HCT116 (cell line): ENCODE results near the gene COX6B2. TPM values are rescaled to one million over a fixed set of nuclear protein-coding genes. Genes with fewer than 3 reads are reported as not detected.

ENCODE experiments used
- ATAC-seq: fragments of 200-7000 bp; cut with Tn5 transposase; 2 replicates; pipeline ENCODE4 v1.9.1; 2020; ENCODE audit warnings: mild to moderate bottlenecking, moderate library complexity
- BruUV-seq: library from RNA; stranded (reverse); fragments of 400-500 nt; replicated peaks from 2 replicates; lab custom pipeline; 2021; lab: Mats Ljungman, UMichigan
- CTCF ChIA-PET: fragments of 300-600 bp; sonication (Branson Sonifier 250); formaldehyde crosslinking; loops from one replicate; lab custom pipeline; 2021; ENCODE audit warnings: antibody characterized with exemption; lab: Charles Lee
- POLR2A ChIA-PET: fragments of 300-600, 350-600 bp; sonication (Branson Sonifier 250); formaldehyde crosslinking; loops from one replicate; lab custom pipeline; 2021; ENCODE audit warnings: antibody characterized with exemption; lab: Charles Lee
- RAD21 ChIA-PET, 2 experiments: fragments of 300-600 bp; sonication (Branson Sonifier 250); formaldehyde crosslinking; loops; one replicate each; lab custom pipeline; 2023; ENCODE audit warnings: low total read pairs in 2 of 2; ENCODE audit not compliant: uncharacterized antibody in 2 of 2, unreplicated experiment in 2 of 2, low non-redundant PET in 1 of 2; lab: Charles Lee
- DNase-seq: peaks from one replicate; pipeline ENCODE4 v3.0.0-alpha.2; 2010; ENCODE audit warnings: low read depth, low spot score
- H2AFZ ChIP-seq: fragments of 200-600 bp; shearing (Covaris generic), sonication (generic); 2 replicates; pipeline ENCODE4 v1.6.1; 2017; ENCODE audit warnings: low read depth, mixed run types, mixed read lengths, antibody characterized with exemption, low read length; ENCODE audit not compliant: poor library complexity, severe bottlenecking
- H3K27ac ChIP-seq: 2 replicates; pipeline ENCODE4 v1.5.1; 2012; ENCODE audit warnings: low read depth, low read length
- H3K27me3 ChIP-seq: fragments of 200-600 bp; sonication (generic); 2 replicates; pipeline ENCODE4 v1.6.1; 2016; ENCODE audit warnings: mixed run types, low read length, mixed read lengths; ENCODE audit not compliant: insufficient read depth
- H3K36me3 ChIP-seq, 2 experiments: fragments of 200-500 bp in 1 of 2; fragments of 200-600 bp in 1 of 2; sonication (Bioruptor generic) in 1 of 2; sonication (generic) in 1 of 2; 2 replicates each; pipeline versions ENCODE4 v1.5.1 to v1.6.1; 2014 to 2016; ENCODE audit warnings: low read length in 2 of 2, inconsistent platforms in 1 of 2, mixed read lengths in 1 of 2, mixed run types in 1 of 2; ENCODE audit not compliant: insufficient read depth in 2 of 2, control insufficient read depth in 1 of 2
- H3K4me1 ChIP-seq, 2 experiments: fragments of 200-600 bp in 1 of 2; sonication (generic) in 1 of 2; 2 replicates each; pipeline versions ENCODE4 v1.5.1 to v1.6.1; 2012 to 2017; ENCODE audit warnings: low read length in 2 of 2, inconsistent platforms in 1 of 2, mild to moderate bottlenecking in 1 of 2, mixed read lengths in 1 of 2, mixed run types in 1 of 2, moderate library complexity in 1 of 2; ENCODE audit not compliant: insufficient read depth in 2 of 2, control insufficient read depth in 1 of 2
- H3K4me2 ChIP-seq: fragments of 200-600 bp; sonication (generic); 2 replicates; pipeline ENCODE4 v1.6.1; 2017; ENCODE audit warnings: mixed run types, low read length, mixed read lengths
- H3K4me3 ChIP-seq, 2 experiments: fragments of 200-600 bp in 1 of 2; sonication (generic) in 1 of 2; replicated peaks in 1 of 2; 2 replicates each; pipeline ENCODE4 v1.5.1; 2011 to 2016; ENCODE audit warnings: low read length in 2 of 2, control low read depth in 1 of 2, low read depth in 1 of 2, mild to moderate bottlenecking in 1 of 2, mixed read lengths in 1 of 2, mixed run types in 1 of 2
- H3K79me2 ChIP-seq: fragments of 200-600 bp; sonication (generic); 2 replicates; pipeline ENCODE4 v1.6.1; 2017; ENCODE audit warnings: mild to moderate bottlenecking, mixed run types, low read length, moderate library complexity, mixed read lengths; ENCODE audit not compliant: insufficient read depth
- H3K9ac ChIP-seq: fragments of 200-600 bp; sonication (generic); 2 replicates; pipeline ENCODE4 v1.6.1; 2016; ENCODE audit warnings: low read length, mixed read lengths
- H3K9me2 ChIP-seq: fragments of 200-600 bp; sonication (generic), shearing (Covaris generic); 2 replicates; pipeline ENCODE4 v1.6.1; 2017; ENCODE audit warnings: mixed run types, mild to moderate bottlenecking, moderate library complexity; ENCODE audit not compliant: insufficient read depth
- H3K9me3 ChIP-seq, 2 experiments: fragments of 200-500 bp in 1 of 2; fragments of 200-600 bp in 1 of 2; sonication (Bioruptor generic) in 1 of 2; sonication (generic) in 1 of 2; 2 replicates each; pipeline ENCODE4 v1.6.1; 2014 to 2017; ENCODE audit warnings: low read length in 2 of 2, mixed read lengths in 2 of 2, inconsistent platforms in 1 of 2, low read depth in 1 of 2, mild to moderate bottlenecking in 1 of 2, mixed run types in 1 of 2, moderate library complexity in 1 of 2; ENCODE audit not compliant: control insufficient read depth in 1 of 2, insufficient read depth in 1 of 2
- H4K20me1 ChIP-seq: fragments of 200-600 bp; sonication (generic), shearing (Covaris generic); 2 replicates; pipeline ENCODE4 v1.6.1; 2017; ENCODE audit warnings: mixed run types, mild to moderate bottlenecking, moderate library complexity; ENCODE audit not compliant: insufficient read depth
- JUND ChIP-seq: IDR thresholded peaks from 2 replicates; pipeline ENCODE4 v1.6.1; 2012
- POLR2AphosphoS5 ChIP-seq: IDR thresholded peaks from 2 replicates; pipeline ENCODE4 v1.6.1; 2011; ENCODE audit warnings: mild to moderate bottlenecking, low read depth, low read length, moderate library complexity
- YY1 ChIP-seq: IDR thresholded peaks from 2 replicates; pipeline ENCODE4 v1.6.1; 2011; ENCODE audit warnings: low read length, low read depth, moderate library complexity, mild to moderate bottlenecking; ENCODE audit not compliant: insufficient replicate concordance; ENCODE audit errors: extremely low read depth
- intact Hi-C: fragments of 100-400 bp; cut with micrococcal nuclease; formaldehyde crosslinking; loops from 2 replicates; pipeline ENCODE4 v1.10.0; 2022
- total RNA-seq: library from RNA; stranded (reverse); gene quantifications from one replicate; pipeline ENCODE4 v1.2.1, GENCODE V29; 2021; ENCODE audit not compliant: unreplicated experiment
- TF ChIP-seq, protein P1 (sequence below), 3 experiments: fragments of 200-600 bp in 1 of 3; sonication (generic) in 1 of 3; IDR thresholded peaks in 2 of 3; conservative IDR thresholded peaks in 1 of 3; 2 replicates each; pipeline ENCODE4 v1.5.1; 2012 to 2017; ENCODE audit warnings: low read depth in 2 of 3, low read length in 2 of 3, antibody characterized with exemption in 1 of 3, borderline replicate concordance in 1 of 3, control low read depth in 1 of 3, mild to moderate bottlenecking in 1 of 3, mixed read lengths in 1 of 3, mixed run types in 1 of 3, moderate library complexity in 1 of 3; ENCODE audit not compliant: insufficient read depth in 1 of 3
- TF ChIP-seq, protein P2 (sequence below): IDR thresholded peaks from 2 replicates; pipeline ENCODE4 v1.6.1; 2012

Gene COX6B2
- total RNA-seq, 1 experiment from 2014 or later: 2.4 TPM

DNA sequence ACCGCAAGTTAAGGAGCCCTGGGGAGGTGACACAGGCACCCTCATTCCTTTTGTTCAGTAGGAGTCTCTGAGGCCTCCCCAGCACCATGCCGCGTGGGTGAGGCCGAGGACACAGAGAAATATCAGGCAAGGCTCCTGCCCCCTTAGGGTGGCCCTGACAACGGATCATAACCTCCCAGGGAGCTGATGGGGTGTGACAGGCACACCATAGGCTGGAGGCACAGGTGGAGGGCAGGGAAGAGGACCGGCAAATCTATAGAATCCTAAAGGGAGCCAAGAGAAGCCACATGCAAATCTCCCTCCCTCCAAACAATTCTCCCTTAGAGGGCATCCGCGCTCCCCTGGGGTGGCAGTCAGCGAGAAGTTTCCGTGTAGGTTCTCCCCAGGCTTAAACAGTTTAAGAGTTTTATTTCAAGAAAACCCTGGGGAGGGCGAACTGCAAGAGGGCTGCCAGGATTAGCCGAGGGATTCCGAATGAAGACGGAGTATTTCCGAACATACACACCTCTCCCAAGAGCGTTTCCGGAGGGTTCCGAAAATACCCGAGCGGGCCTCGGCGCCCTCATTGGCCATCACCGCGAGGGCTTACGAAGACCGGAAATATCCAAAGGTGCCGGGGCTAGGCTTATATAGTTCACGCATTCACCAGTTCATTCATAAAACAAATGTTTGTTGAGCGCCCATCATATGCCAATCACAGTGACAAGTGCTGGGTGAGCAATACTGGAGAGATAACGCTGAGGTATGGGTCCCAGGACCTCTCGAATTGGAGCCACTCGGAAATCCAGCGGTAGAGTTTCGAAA is 30.6 kb upstream of the COX6B2 start:
- no peaks in the 10 kb centered on the region for H3K27me3 ChIP-seq

More for the DNA sequence above, 30.6 kb upstream of the COX6B2 start:
- Histone ChIP-seq H3K27ac (peak overlapping the region; percentile 99), H3K9ac (peak overlapping the region; percentile 94), H3K9me3 (no peaks in the 10 kb centered on the region), H3K4me1 (peaks cover 6 to 64% of the 10 kb centered on the region in 2 experiments; a peak in 3 of 4 replicates), H3K4me3 (peak overlapping the region; percentile 99 to 100), H3K79me2 (peaks cover 64% of the 10 kb centered on the region), H3K36me3 (peaks cover 18 to 42% of the 10 kb centered on the region in 2 experiments), H4K20me1 (peaks cover 37% of the 10 kb centered on the region; the same call in 1 of the 2 replicates), H3K9me2 (no peaks in the 10 kb centered on the region), H2AFZ (no peak overlapping the region), H3K4me2 (peak overlapping the region; percentile 99)
- DNase-seq: peak; percentile 90
- RAD21 ChIA-PET: interaction anchor here in 1 of 2 experiments (0.6 kb wide), 1 partner anchor 73 kb away, joined by 11 read pairs; no protein-coding TSS in a partner anchor
- POLR2A ChIA-PET: interaction anchor here (0.8 to 2.9 kb wide), 10 partner anchors 12 to 269 kb away, joined by 3 to 13 read pairs (median 6); partner anchors contain the start of genes HSPBP1, PPP6R1 and UBE2S
- BruUV-seq: TSS peak; percentile 85
- TF ChIP-seq YY1 (no peak), POLR2AphosphoS5 (peak; percentile 67), JUND (no peak)
- TF ChIP-seq, protein P1, sequence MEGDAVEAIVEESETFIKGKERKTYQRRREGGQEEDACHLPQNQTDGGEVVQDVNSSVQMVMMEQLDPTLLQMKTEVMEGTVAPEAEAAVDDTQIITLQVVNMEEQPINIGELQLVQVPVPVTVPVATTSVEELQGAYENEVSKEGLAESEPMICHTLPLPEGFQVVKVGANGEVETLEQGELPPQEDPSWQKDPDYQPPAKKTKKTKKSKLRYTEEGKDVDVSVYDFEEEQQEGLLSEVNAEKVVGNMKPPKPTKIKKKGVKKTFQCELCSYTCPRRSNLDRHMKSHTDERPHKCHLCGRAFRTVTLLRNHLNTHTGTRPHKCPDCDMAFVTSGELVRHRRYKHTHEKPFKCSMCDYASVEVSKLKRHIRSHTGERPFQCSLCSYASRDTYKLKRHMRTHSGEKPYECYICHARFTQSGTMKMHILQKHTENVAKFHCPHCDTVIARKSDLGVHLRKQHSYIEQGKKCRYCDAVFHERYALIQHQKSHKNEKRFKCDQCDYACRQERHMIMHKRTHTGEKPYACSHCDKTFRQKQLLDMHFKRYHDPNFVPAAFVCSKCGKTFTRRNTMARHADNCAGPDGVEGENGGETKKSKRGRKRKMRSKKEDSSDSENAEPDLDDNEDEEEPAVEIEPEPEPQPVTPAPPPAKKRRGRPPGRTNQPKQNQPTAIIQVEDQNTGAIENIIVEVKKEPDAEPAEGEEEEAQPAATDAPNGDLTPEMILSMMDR (IDR thresholded peaks at IDR 0.05 in 2 of 3, conservative IDR thresholded peaks at IDR 0.05 in 1 of 3; ENCODE audit: borderline replicate concordance in 1 of 3, insufficient read depth in 1 of 3, low read depth in 2 of 3, low read length in 2 of 3): no peak
- TF ChIP-seq, protein P2, sequence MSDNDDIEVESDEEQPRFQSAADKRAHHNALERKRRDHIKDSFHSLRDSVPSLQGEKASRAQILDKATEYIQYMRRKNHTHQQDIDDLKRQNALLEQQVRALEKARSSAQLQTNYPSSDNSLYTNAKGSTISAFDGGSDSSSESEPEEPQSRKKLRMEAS: peak; percentile 44
- ATAC-seq: peak; percentile 79
- CTCF ChIA-PET: interaction anchor here (0.9 to 1.4 kb wide), 2 partner anchors 243 to 244 kb away, joined by 3 to 6 read pairs; no protein-coding TSS in a partner anchor
- intact Hi-C loops: loop anchor here (2.0 to 5.0 kb wide), 2 partner anchors 46 to 83 kb away; partner anchors contain the start of gene KMT5C
